Calu3 (cell line): ENCODE measurements around the gene ANKS1B. TPM values are rescaled to one million over a fixed set of nuclear protein-coding genes. Genes with fewer than 3 reads are reported as not detected.

Source experiments
- BruUV-seq: library from RNA; stranded (reverse); fragments of 400-500 nt; replicated peaks from 2 replicates; lab custom pipeline; 2021; lab: Mats Ljungman, UMichigan
- CTCF ChIA-PET: fragments of 300-600 bp; sonication (Branson Sonifier 250); formaldehyde crosslinking; loops from one replicate; lab custom pipeline; 2022; ENCODE audit warnings: antibody characterized with exemption; lab: Charles Lee
- DNase-seq: peaks from one replicate; pipeline ENCODE4 v3.0.0; 2022
- H3K27ac Mint-ChIP-seq: one replicate; pipeline ENCODE4 v1.8.0; 2022; ENCODE audit warnings: mixed read lengths; ENCODE audit not compliant: unreplicated experiment
- H3K27me3 Mint-ChIP-seq: one replicate; pipeline ENCODE4 v1.8.0; 2022; ENCODE audit warnings: mixed read lengths; ENCODE audit not compliant: unreplicated experiment
- H3K36me3 Mint-ChIP-seq: one replicate; pipeline ENCODE4 v1.8.0; 2022; ENCODE audit warnings: mild to moderate bottlenecking, moderate library complexity, mixed read lengths; ENCODE audit not compliant: insufficient read depth, unreplicated experiment
- H3K4me1 Mint-ChIP-seq: one replicate; pipeline ENCODE4 v1.8.0; 2022; ENCODE audit warnings: mild to moderate bottlenecking, low read depth, mixed read lengths; ENCODE audit not compliant: unreplicated experiment
- H3K4me3 Mint-ChIP-seq: one replicate; pipeline ENCODE4 v1.8.0; 2022; ENCODE audit warnings: mild to moderate bottlenecking, low read depth, moderate library complexity, mixed read lengths; ENCODE audit not compliant: unreplicated experiment
- H3K9me3 Mint-ChIP-seq: one replicate; pipeline ENCODE4 v1.8.0; 2022; ENCODE audit warnings: low read depth, mixed read lengths; ENCODE audit not compliant: unreplicated experiment
- intact Hi-C: fragments of 100-400 bp; cut with micrococcal nuclease; formaldehyde crosslinking; loops from one replicate; pipeline ENCODE4 v1.10.0; 2022; ENCODE audit not compliant: unreplicated experiment
- total RNA-seq: library from RNA; stranded (reverse); gene quantifications from 2 replicates; pipeline ENCODE4 v1.2.3, GENCODE V29; 2022
- TF ChIP-seq, protein P1 (sequence below): fragments of 200-600 bp; IDR thresholded peaks from one replicate; pipeline ENCODE4 v1.8.0; 2022; ENCODE audit warnings: antibody characterized with exemption; ENCODE audit not compliant: unreplicated experiment

The ANKS1B gene
- total RNA-seq, 1 experiment from 2014 or later = 1.7 TPM

DNA sequence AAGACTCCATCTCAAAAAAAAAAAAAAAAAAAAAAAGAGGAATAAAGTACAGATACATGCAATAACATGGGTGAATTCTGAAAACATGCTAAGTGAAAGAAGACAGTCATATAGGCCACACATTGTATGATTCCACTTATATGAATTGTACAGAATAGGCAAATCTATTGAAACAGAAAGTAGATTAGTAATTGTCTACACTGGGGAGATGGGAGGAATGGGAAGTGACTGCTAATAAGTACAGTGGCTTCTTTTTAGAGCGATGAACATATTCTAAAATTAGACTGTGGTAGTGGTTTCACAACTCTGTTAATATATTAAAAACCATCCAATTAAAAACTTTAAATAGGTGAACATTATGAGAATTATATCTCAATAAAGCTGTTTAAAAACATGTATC is 74.4 kb downstream of the ANKS1B start:
- no peak overlapping the region for H3K27ac Mint-ChIP-seq
- no peaks in the 10 kb centered on the region for H3K27me3 Mint-ChIP-seq
- intact Hi-C loops = no loop called here
- no peak for DNase-seq
- CTCF ChIA-PET = no interaction called here
- TF ChIP-seq, protein P1, sequence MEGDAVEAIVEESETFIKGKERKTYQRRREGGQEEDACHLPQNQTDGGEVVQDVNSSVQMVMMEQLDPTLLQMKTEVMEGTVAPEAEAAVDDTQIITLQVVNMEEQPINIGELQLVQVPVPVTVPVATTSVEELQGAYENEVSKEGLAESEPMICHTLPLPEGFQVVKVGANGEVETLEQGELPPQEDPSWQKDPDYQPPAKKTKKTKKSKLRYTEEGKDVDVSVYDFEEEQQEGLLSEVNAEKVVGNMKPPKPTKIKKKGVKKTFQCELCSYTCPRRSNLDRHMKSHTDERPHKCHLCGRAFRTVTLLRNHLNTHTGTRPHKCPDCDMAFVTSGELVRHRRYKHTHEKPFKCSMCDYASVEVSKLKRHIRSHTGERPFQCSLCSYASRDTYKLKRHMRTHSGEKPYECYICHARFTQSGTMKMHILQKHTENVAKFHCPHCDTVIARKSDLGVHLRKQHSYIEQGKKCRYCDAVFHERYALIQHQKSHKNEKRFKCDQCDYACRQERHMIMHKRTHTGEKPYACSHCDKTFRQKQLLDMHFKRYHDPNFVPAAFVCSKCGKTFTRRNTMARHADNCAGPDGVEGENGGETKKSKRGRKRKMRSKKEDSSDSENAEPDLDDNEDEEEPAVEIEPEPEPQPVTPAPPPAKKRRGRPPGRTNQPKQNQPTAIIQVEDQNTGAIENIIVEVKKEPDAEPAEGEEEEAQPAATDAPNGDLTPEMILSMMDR = no peak
- H3K4me1 Mint-ChIP-seq = peaks cover 5% of the 10 kb centered on the region
- no peaks in the 10 kb centered on the region for H3K9me3 Mint-ChIP-seq
- no peak overlapping the region for H3K4me3 Mint-ChIP-seq
- no peaks in the 10 kb centered on the region for H3K36me3 Mint-ChIP-seq
- BruUV-seq = no TSS peak

DNA sequence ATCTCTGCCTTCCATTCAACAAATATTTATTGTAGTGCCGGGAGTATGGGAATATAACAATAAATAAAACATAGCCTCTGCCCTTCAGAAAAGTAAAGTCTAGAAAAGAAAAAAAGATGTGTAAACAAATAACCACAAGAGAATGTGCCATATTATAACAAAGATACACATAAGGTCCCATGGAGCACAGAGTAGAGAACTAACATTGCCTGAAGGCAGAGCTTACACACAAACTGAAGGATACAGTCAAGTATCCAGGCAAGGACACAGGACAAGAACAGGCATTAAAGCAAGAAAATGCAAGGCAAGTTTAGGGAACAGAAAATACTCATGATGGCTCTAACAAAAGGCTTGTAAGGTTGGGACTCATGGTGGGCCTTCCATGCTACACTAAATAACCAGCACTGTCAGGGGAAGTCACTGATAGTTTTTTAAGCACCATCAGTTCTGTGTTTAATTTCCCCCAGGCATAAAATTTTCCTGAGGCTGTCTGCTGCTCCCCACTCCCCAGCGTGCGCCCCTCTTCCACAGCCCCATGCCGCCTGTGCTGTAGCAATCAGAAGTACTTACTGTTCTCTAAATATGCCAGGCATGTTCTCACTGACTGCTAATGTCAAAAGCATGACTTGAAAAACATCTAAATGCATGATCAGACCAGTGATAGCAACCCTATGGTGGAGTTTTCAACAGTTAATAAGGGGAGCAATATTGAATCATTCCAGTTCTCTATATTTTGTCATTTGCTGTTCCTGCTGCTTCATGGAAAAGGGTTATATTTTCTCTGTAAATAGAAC is 77.8 kb downstream of the ANKS1B start:
- DNase-seq = no peak
- intact Hi-C loops = no loop called here
- H3K27me3 Mint-ChIP-seq = no peaks in the 10 kb centered on the region
- no peak overlapping the region for H3K27ac Mint-ChIP-seq
- no peaks in the 10 kb centered on the region for H3K9me3 Mint-ChIP-seq
- no TSS peak for BruUV-seq
- TF ChIP-seq, protein P1 = no peak
- CTCF ChIA-PET = interaction anchor here (0.5 kb wide), 1 partner anchor 1310 kb away, joined by 3 read pairs; no protein-coding TSS in a partner anchor
- no peaks in the 10 kb centered on the region for H3K36me3 Mint-ChIP-seq
- no peak overlapping the region for H3K4me3 Mint-ChIP-seq
- no peaks in the 10 kb centered on the region for H3K4me1 Mint-ChIP-seq

DNA sequence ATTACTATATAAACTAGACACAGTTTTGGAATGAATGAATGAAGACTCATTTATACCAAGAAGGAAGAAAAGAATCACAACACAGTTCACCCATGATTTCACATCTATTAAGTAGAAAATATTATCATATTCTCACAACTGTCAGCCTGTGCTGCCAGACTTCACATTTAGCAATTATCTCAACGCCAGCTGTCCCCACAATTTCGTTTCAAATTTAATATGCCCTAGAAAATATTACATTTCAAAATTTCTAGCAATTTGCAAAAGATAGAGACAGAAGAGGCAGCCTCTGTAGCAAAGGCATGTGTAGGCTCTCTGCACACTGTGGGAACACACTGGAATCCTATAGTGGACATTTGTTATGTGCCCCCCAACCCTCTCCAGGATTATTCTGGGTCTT is 83.6 kb downstream of the ANKS1B start:
- H3K36me3 Mint-ChIP-seq = no peaks in the 10 kb centered on the region
- TF ChIP-seq, protein P1 = no peak
- intact Hi-C loops = no loop called here
- H3K4me1 Mint-ChIP-seq = no peaks in the 10 kb centered on the region
- no peak for DNase-seq
- H3K9me3 Mint-ChIP-seq = no peaks in the 10 kb centered on the region
- no peaks in the 10 kb centered on the region for H3K27me3 Mint-ChIP-seq
- H3K27ac Mint-ChIP-seq = no peak overlapping the region
- CTCF ChIA-PET = interaction anchor here (1.6 kb wide), 1 partner anchor 12 kb away, joined by 3 read pairs; no protein-coding TSS in a partner anchor
- H3K4me3 Mint-ChIP-seq = no peak overlapping the region
- BruUV-seq = no TSS peak

DNA sequence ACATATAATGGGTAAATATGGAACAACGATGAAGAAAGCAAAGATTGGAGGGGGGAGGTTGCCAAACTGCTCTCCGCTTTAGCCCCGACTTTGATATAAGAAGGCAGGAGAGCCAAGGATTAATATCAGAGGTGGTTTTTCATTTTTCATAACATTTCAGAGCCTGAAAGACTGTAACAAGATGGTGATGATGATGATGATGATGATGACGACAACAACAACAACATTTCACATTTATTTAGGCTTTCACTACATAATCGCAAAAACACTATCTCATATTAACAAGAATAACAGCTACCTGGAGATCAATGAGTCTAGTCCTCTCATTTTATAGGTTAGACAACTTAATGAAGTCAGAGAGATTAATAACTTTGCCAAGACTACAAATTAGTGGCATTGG is 86.1 kb downstream of the ANKS1B start:
- no peaks in the 10 kb centered on the region for H3K27me3 Mint-ChIP-seq
- no peak overlapping the region for H3K27ac Mint-ChIP-seq
- no peak overlapping the region for H3K4me3 Mint-ChIP-seq
- DNase-seq = no peak
- TF ChIP-seq, protein P1 = no peak
- CTCF ChIA-PET = no interaction called here
- no peaks in the 10 kb centered on the region for H3K4me1 Mint-ChIP-seq
- no peaks in the 10 kb centered on the region for H3K9me3 Mint-ChIP-seq
- no peaks in the 10 kb centered on the region for H3K36me3 Mint-ChIP-seq
- intact Hi-C loops = no loop called here
- BruUV-seq = no TSS peak
